ENCODE results near the gene TMEM61. TPM values are rescaled to one million over a fixed set of nuclear protein-coding genes. Genes with fewer than 3 reads are reported as not detected.
"Not testable (repeated sequence)": the region's sequence is repeated elsewhere in the genome, so short reads cannot be mapped to it uniquely, and the experiment has no call there.

The TMEM61 gene
- under 1 TPM; 0.24 to 0.27 TPM for total RNA-seq
- long read RNA-seq = 0 reads

GRCh38 chr1:54980528-54981241 lies at the start of gene TMEM61:
TMEM61 (plus strand) TSS chr1:54980628; CDS start chr1:54981066, 438 bp downstream.
- ATAC-seq (peak; percentile 68 to 70), DNase-seq (no peak)
- intact Hi-C loops (cut with DNase I) = no loop called here

- no peak for ATAC-seq
- intact Hi-C loops (cut with DNase I) = no loop called here
- DNase-seq = no peak
Measured at GRCh38 chr1:54931275-54931840, 49.1 kb upstream of the TMEM61 start.

GRCh38 chr1:54934081-54934480 lies 46.3 kb upstream of the TMEM61 start:
- ATAC-seq; DNase-seq; intact Hi-C loops (cut with DNase I): not testable (repeated sequence)

- DNase-seq (no peak), ATAC-seq (peak in 1 of 2 donors; percentile 31)
- intact Hi-C loops (cut with DNase I) = no loop called here
Measured at GRCh38 chr1:54934869-54935268, 45.6 kb upstream of the TMEM61 start.

- no peak for ATAC-seq
Measured at GRCh38 chr1:54936791-54937190, 43.6 kb upstream of the TMEM61 start.

GRCh38 chr1:54937469-54937868 lies 43.0 kb upstream of the TMEM61 start:
- DNase-seq (no peak), ATAC-seq (no peak)
- intact Hi-C loops (cut with DNase I) = no loop called here

More at GRCh38 chr1:54936791-54937190, 43.6 kb upstream of the TMEM61 start:
- intact Hi-C loops (cut with DNase I) = no loop called here
- DNase-seq = no peak

GRCh38 chr1:54938955-54939354 lies 41.5 kb upstream of the TMEM61 start:
- ATAC-seq; DNase-seq; intact Hi-C loops (cut with DNase I): not testable (repeated sequence)

- intact Hi-C loops (cut with DNase I) = loop anchor here in 1 of 2 donors (10.0 kb wide), 1 partner anchor 55 kb away; the partner anchor contains the start of gene DHCR24
- ATAC-seq (no peak), DNase-seq (no peak)
Measured at GRCh38 chr1:54940042-54940441, 40.4 kb upstream of the TMEM61 start.

- DNase-seq (no peak), ATAC-seq (no peak)
- intact Hi-C loops (cut with DNase I) = loop anchor here in 1 of 2 donors (10.0 kb wide), 1 partner anchor 58 kb away; the partner anchor contains the start of gene DHCR24
Measured at GRCh38 chr1:54942976-54943375, 37.5 kb upstream of the TMEM61 start.

- peak; percentile 81 for DNase-seq
- intact Hi-C loops (cut with DNase I) = loop anchor here (5.0 to 10.0 kb wide), 2 partner anchors 48 to 60 kb away; partner anchors contain the start of gene DHCR24 (in 1 of the 2)
- peak; percentile 71 for ATAC-seq
Measured at GRCh38 chr1:54944610-54945392, 35.6 kb upstream of the TMEM61 start.

GRCh38 chr1:54945393-54945936 lies 35.0 kb upstream of the TMEM61 start:
- DNase-seq (peak; percentile 25), ATAC-seq (peak in 1 of 2 donors; percentile 82)

GRCh38 chr1:54947540-54947939 lies 32.9 kb upstream of the TMEM61 start:
- DNase-seq (no peak), ATAC-seq (no peak)
- intact Hi-C loops (cut with DNase I) = loop anchor here (5.0 to 10.0 kb wide), 2 partner anchors 45 to 63 kb away; partner anchors contain the start of gene DHCR24 (in 1 of the 2)

More at GRCh38 chr1:54945393-54945936, 35.0 kb upstream of the TMEM61 start:
- intact Hi-C loops (cut with DNase I) = loop anchor here (5.0 to 10.0 kb wide), 2 partner anchors 47 to 61 kb away; partner anchors contain the start of gene DHCR24 (in 1 of the 2)

GRCh38 chr1:54949053-54949452 lies 31.4 kb upstream of the TMEM61 start:
- DNase-seq = no peak
- intact Hi-C loops (cut with DNase I) = loop anchor here (5.0 to 10.0 kb wide), 2 partner anchors 43 to 64 kb away; partner anchors contain the start of gene DHCR24 (in 1 of the 2)
- ATAC-seq = no peak

GRCh38 chr1:54950006-54950368 lies 30.4 kb upstream of the TMEM61 start:
- ATAC-seq (peak; percentile 22 to 49), DNase-seq (peak; percentile 27)
- intact Hi-C loops (cut with DNase I) = loop anchor here in 1 of 2 donors (2.0 kb wide), 1 partner anchor 73 kb away; no protein-coding TSS in a partner anchor

- ATAC-seq = peak; percentile 83 to 88
- DNase-seq = peak; percentile 74
- intact Hi-C loops (cut with DNase I) = loop anchor here in 1 of 2 donors (2.0 kb wide), 1 partner anchor 72 kb away; no protein-coding TSS in a partner anchor
Measured at GRCh38 chr1:54950369-54951163, 29.9 kb upstream of the TMEM61 start.

GRCh38 chr1:54951810-54952226 lies 28.6 kb upstream of the TMEM61 start:
- ATAC-seq (no peak), DNase-seq (no peak)
- intact Hi-C loops (cut with DNase I) = loop anchor here in 1 of 2 donors (2.0 kb wide), 1 partner anchor 71 kb away; no protein-coding TSS in a partner anchor

- no peak for DNase-seq
- intact Hi-C loops (cut with DNase I) = no loop called here
- no peak for ATAC-seq
Measured at GRCh38 chr1:54952950-54953718, 27.3 kb upstream of the TMEM61 start.

Data from left cardiac atrium (tissue), 4 donors.